Caco-2 (cell line): Measurements from ENCODE around the gene APOA5. TPM values are rescaled to one million over a fixed set of nuclear protein-coding genes. Genes with fewer than 3 reads are reported as not detected.
"Not testable (repeated sequence)": the region's sequence is repeated elsewhere in the genome, so short reads cannot be mapped to it uniquely, and the experiment has no call there.

Source experiments
- BruUV-seq: library from RNA; stranded (reverse); fragments of 400-500 nt; replicated peaks from 2 replicates; lab custom pipeline; 2021; lab: Mats Ljungman, UMichigan
- CTCF ChIA-PET: fragments of 300-600 bp; sonication (Branson Sonifier 250); formaldehyde crosslinking; loops from one replicate; lab custom pipeline; 2022; ENCODE audit warnings: antibody characterized with exemption; lab: Charles Lee
- POLR2A ChIA-PET: fragments of 300-600 bp; sonication (Branson Sonifier 250); formaldehyde crosslinking; loops from one replicate; lab custom pipeline; 2022; ENCODE audit warnings: antibody characterized with exemption; lab: Charles Lee
- DNase-seq, 2 experiments: peaks; one replicate each; pipeline versions ENCODE4 v3.0.0 to v3.0.0-alpha.2; 2020 to 2022
- H3K27me3 ChIP-seq: replicated peaks from 2 replicates; pipeline ENCODE4 v1.6.0; 2011; ENCODE audit warnings: low read length; ENCODE audit not compliant: control insufficient read depth, insufficient read depth
- H3K36me3 ChIP-seq: 2 replicates; pipeline ENCODE4 v1.5.1; 2011; ENCODE audit warnings: low read length; ENCODE audit not compliant: control insufficient read depth, insufficient read depth
- H3K4me1 ChIP-seq: fragments of 250-450 bp; sonication (Bioruptor Pico); 2 replicates; pipeline ENCODE4 v1.5.1; 2020; ENCODE audit warnings: mild to moderate bottlenecking
- H3K4me3 ChIP-seq: 2 replicates; pipeline ENCODE4 v1.5.1; 2011; ENCODE audit warnings: low read depth, mild to moderate bottlenecking, control low read depth, low read length
- H3K9me3 ChIP-seq: fragments of 250-450 bp; sonication (Bioruptor Pico); 2 replicates; pipeline ENCODE4 v1.5.1; 2020; ENCODE audit warnings: mild to moderate bottlenecking, moderate library complexity
- H3K27ac Mint-ChIP-seq: one replicate; pipeline ENCODE4 v1.8.0; 2022; ENCODE audit warnings: mixed read lengths; ENCODE audit not compliant: unreplicated experiment
- H3K27me3 Mint-ChIP-seq: one replicate; pipeline ENCODE4 v1.8.0; 2022; ENCODE audit warnings: mixed read lengths; ENCODE audit not compliant: insufficient read depth, unreplicated experiment
- H3K36me3 Mint-ChIP-seq: one replicate; pipeline ENCODE4 v1.8.0; 2022; ENCODE audit warnings: mild to moderate bottlenecking, mixed read lengths; ENCODE audit not compliant: insufficient read depth, unreplicated experiment
- H3K4me1 Mint-ChIP-seq: one replicate; pipeline ENCODE4 v1.8.0; 2022; ENCODE audit warnings: low read depth, mixed read lengths; ENCODE audit not compliant: unreplicated experiment
- H3K4me3 Mint-ChIP-seq: one replicate; pipeline ENCODE4 v1.8.0; 2022; ENCODE audit warnings: mild to moderate bottlenecking, moderate library complexity, mixed read lengths; ENCODE audit not compliant: unreplicated experiment
- H3K9me3 Mint-ChIP-seq: one replicate; pipeline ENCODE4 v1.8.0; 2022; ENCODE audit warnings: mixed read lengths; ENCODE audit not compliant: unreplicated experiment
- CTCF ChIP-seq, 2 experiments: fragments of 200-600 bp in 1 of 2; IDR thresholded peaks; 1 replicate in 1 of 2; 2 replicates in 1 of 2; pipeline versions ENCODE4 v1.5.1 to v1.8.0; 2011 to 2022; ENCODE audit warnings: antibody characterized with exemption in 1 of 2, control low read depth in 1 of 2, inconsistent platforms in 1 of 2, low read depth in 1 of 2, low read length in 1 of 2, mild to moderate bottlenecking in 1 of 2, moderate library complexity in 1 of 2; ENCODE audit not compliant: insufficient read depth in 1 of 2, severe bottlenecking in 1 of 2, unreplicated experiment in 1 of 2
- intact Hi-C: fragments of 100-400 bp; cut with micrococcal nuclease; formaldehyde crosslinking; loops from one replicate; pipeline ENCODE4 v1.10.0; 2022; ENCODE audit not compliant: unreplicated experiment
- total RNA-seq: library from RNA; stranded (reverse); gene quantifications from 2 replicates; pipeline ENCODE4 v1.2.3, GENCODE V29; 2022

The APOA5 gene
- total RNA-seq, 1 experiment from 2014 or later, result 2.5 TPM

- intact Hi-C loops, result loop anchor here (1.0 to 2.0 kb wide), 5 partner anchors 15 to 265 kb away; partner anchors contain the start of genes APOA1 and APOC3
- CTCF ChIA-PET, result interaction anchor here (0.5 to 1.8 kb wide), 10 partner anchors 14 to 117 kb away, joined by 3 to 29 read pairs (median 6); partner anchors contain the start of genes APOA1, APOA5, APOC3 and ZPR1
- H3K36me3 ChIP-seq, result no peaks in the 10 kb centered on the region
- Mint-ChIP-seq H3K36me3 (peaks cover 23% of the 10 kb centered on the region), H3K4me1 (peaks cover 60% of the 10 kb centered on the region), H3K27ac (peak overlapping the region; percentile 98), H3K9me3 (peaks cover 12% of the 10 kb centered on the region), H3K4me3 (peak overlapping the region; percentile 67), H3K27me3 (no peaks in the 10 kb centered on the region)
- peaks cover 62% of the 10 kb centered on the region for H3K4me1 ChIP-seq
- no peak for DNase-seq
- no peaks in the 10 kb centered on the region for H3K27me3 ChIP-seq
- no TSS peak for BruUV-seq
- H3K9me3 ChIP-seq, result no peaks in the 10 kb centered on the region; the same call in 1 of the 2 replicates
- no peak overlapping the region for H3K4me3 ChIP-seq
- POLR2A ChIA-PET, result interaction anchor here (0.6 to 1.5 kb wide), 8 partner anchors 19 to 366 kb away, joined by 3 to 11 read pairs (median 4); partner anchors contain the start of genes APOA1, APOC3 and ZPR1
- TF ChIP-seq CTCF (IDR thresholded peaks at IDR 0.05; ENCODE audit: insufficient read depth in 1 of 2, low read depth in 1 of 2, low read length in 1 of 2, severe bottlenecking in 1 of 2, unreplicated experiment in 1 of 2), result no peak
These were observed 16.1 kb upstream of the APOA5 start for GRCh38 chr11:116807601-116808261.

GRCh38 chr11:116804001-116804400 lies 12.3 kb upstream of the APOA5 start:
- POLR2A ChIA-PET, result no interaction called here
- CTCF ChIA-PET, result no interaction called here
- Mint-ChIP-seq H3K9me3 (no peaks in the 10 kb centered on the region), H3K36me3 (peaks cover 21% of the 10 kb centered on the region), H3K4me1 (peaks cover 38% of the 10 kb centered on the region), H3K4me3 (no peak overlapping the region), H3K27me3 (no peaks in the 10 kb centered on the region), H3K27ac (no peak overlapping the region)
- Histone ChIP-seq H3K36me3 (no peaks in the 10 kb centered on the region), H3K9me3 (no peaks in the 10 kb centered on the region), H3K4me1 (peaks cover 36% of the 10 kb centered on the region), H3K4me3 (no peak overlapping the region), H3K27me3 (no peaks in the 10 kb centered on the region)
- DNase-seq, result no peak
- TF ChIP-seq CTCF (IDR thresholded peaks at IDR 0.05; ENCODE audit: insufficient read depth in 1 of 2, low read depth in 1 of 2, low read length in 1 of 2, severe bottlenecking in 1 of 2, unreplicated experiment in 1 of 2), result no peak
- intact Hi-C loops, result no loop called here
- BruUV-seq, result no TSS peak

GRCh38 chr11:116801662-116802061 lies 10.0 kb upstream of the APOA5 start:
- H3K4me3 ChIP-seq, H3K4me3 Mint-ChIP-seq, BruUV-seq, H3K36me3 ChIP-seq, H3K9me3 ChIP-seq, H3K27ac Mint-ChIP-seq, intact Hi-C loops, DNase-seq, POLR2A ChIA-PET, H3K27me3 ChIP-seq, H3K36me3 Mint-ChIP-seq, H3K9me3 Mint-ChIP-seq, H3K27me3 Mint-ChIP-seq: not testable (repeated sequence)
- CTCF ChIA-PET, result interaction anchor here (1.7 kb wide), 1 partner anchor 28 kb away, joined by 4 read pairs; the partner anchor contains the start of gene APOC3
- H3K4me1 ChIP-seq, result peaks cover 23% of the 10 kb centered on the region
- H3K4me1 Mint-ChIP-seq, result peaks cover 15% of the 10 kb centered on the region
